ENCODE measurements around the gene CYP27A1. TPM values are rescaled to one million over a fixed set of nuclear protein-coding genes. Genes with fewer than 3 reads are reported as not detected.

CYP27A1 gene
- total and polyA plus RNA-seq, 2 of the 8 experiments (the other 6 are each of a cell fraction or from before 2014, with no cell fraction given), result 5.4 to 14.7 TPM

GRCh38 chr2:218809515-218809914 lies 27.6 kb downstream of the CYP27A1 start (continued):
- no peak for TF ChIP-seq GABPA (IDR thresholded peaks at IDR 0.05; ENCODE audit: borderline replicate concordance, insufficient read depth, low read length)
